ENCODE results near the gene DSCAM.

DSCAM gene

DNA sequence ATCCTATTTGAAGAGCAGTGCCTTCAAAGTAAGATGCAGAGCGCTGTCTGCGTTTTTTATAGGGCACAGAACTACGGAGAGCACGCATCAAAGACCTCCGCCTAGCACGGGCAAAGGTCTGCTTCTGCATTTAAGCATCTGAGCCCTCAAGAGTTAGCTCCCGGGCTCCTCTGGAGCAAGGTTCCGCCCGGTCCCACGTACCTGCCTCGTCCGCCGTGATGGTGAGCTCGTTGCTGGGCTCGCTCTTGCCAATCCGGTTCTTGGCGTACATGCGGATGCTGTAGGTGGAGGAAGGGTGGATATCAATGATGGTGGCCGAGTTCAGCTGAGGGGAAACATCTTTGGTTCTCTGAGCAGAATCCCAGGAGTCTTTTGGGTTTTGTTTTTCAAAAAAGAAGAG, 668.2 kb downstream of the DSCAM start:
- H3K27me3 ChIP-seq (ENCODE audit: insufficient read depth, low read length) = no peaks in the 10 kb centered on the region
- H4K20me1 ChIP-seq (ENCODE audit: insufficient read depth, low read length) = no peaks in the 10 kb centered on the region
- no peaks in the 10 kb centered on the region for H3K9me3 ChIP-seq (ENCODE audit: low read length)
- no peaks in the 10 kb centered on the region for H3K79me2 ChIP-seq (ENCODE audit: insufficient read depth, low read length)
- H3K4me2 ChIP-seq (ENCODE audit: low read length) = no peak overlapping the region
- no peak overlapping the region for H3K4me3 ChIP-seq (ENCODE audit: low read depth, low read length, poor library complexity, severe bottlenecking)
- H2AFZ ChIP-seq (ENCODE audit: low read length) = no peak overlapping the region
- no peaks in the 10 kb centered on the region for H3K9me2 ChIP-seq (ENCODE audit: low read depth, low read length)
- no peak for TF ChIP-seq EZH2 (IDR thresholded peaks at IDR 0.05; ENCODE audit: borderline replicate concordance, low read length)
- TF ChIP-seq, protein P1, sequence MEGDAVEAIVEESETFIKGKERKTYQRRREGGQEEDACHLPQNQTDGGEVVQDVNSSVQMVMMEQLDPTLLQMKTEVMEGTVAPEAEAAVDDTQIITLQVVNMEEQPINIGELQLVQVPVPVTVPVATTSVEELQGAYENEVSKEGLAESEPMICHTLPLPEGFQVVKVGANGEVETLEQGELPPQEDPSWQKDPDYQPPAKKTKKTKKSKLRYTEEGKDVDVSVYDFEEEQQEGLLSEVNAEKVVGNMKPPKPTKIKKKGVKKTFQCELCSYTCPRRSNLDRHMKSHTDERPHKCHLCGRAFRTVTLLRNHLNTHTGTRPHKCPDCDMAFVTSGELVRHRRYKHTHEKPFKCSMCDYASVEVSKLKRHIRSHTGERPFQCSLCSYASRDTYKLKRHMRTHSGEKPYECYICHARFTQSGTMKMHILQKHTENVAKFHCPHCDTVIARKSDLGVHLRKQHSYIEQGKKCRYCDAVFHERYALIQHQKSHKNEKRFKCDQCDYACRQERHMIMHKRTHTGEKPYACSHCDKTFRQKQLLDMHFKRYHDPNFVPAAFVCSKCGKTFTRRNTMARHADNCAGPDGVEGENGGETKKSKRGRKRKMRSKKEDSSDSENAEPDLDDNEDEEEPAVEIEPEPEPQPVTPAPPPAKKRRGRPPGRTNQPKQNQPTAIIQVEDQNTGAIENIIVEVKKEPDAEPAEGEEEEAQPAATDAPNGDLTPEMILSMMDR (IDR thresholded peaks at IDR 0.05; ENCODE audit: low read length) = no peak
- no peaks in the 10 kb centered on the region for H3K36me3 ChIP-seq (ENCODE audit: insufficient read depth, low read length)
- H3F3A ChIP-seq (ENCODE audit: insufficient read depth, low read length) = no peaks in the 10 kb centered on the region
- H3K4me1 ChIP-seq (ENCODE audit: insufficient read depth, low read length, severe bottlenecking) = no peaks in the 10 kb centered on the region
- no peak overlapping the region for H3K27ac ChIP-seq (ENCODE audit: low read depth, low read length, poor library complexity, severe bottlenecking)
- H3K9ac ChIP-seq (ENCODE audit: low read length) = no peak overlapping the region

DNA sequence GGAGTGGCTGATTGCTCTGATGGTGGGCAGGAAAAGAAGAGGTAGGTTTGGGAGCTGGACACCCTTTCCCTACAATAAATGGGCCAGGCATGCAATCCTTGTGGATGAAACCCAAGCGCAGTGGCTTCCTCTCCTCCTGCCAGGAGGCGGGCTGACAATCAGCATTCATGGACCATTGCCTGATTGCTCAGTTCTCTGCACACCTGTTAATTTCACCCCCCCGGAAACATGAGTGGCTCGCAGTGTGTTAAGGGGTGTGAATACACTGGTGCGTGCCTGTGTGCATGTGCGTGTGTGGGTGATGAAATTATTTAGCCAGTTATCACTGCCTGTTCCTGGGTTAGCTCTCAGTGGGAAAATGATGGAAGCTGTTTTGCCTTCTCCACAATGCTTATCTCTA, 669.0 kb downstream of the DSCAM start:
- Histone ChIP-seq H3K27ac (ENCODE audit: low read depth, low read length, poor library complexity, severe bottlenecking) (no peak overlapping the region), H3K9me2 (ENCODE audit: low read depth, low read length) (no peaks in the 10 kb centered on the region), H2AFZ (ENCODE audit: low read length) (no peak overlapping the region), H3K4me3 (ENCODE audit: low read depth, low read length, poor library complexity, severe bottlenecking) (no peak overlapping the region), H3K36me3 (ENCODE audit: insufficient read depth, low read length) (no peaks in the 10 kb centered on the region), H4K20me1 (ENCODE audit: insufficient read depth, low read length) (no peaks in the 10 kb centered on the region), H3K4me1 (ENCODE audit: insufficient read depth, low read length, severe bottlenecking) (no peaks in the 10 kb centered on the region), H3K27me3 (ENCODE audit: insufficient read depth, low read length) (no peaks in the 10 kb centered on the region), H3F3A (ENCODE audit: insufficient read depth, low read length) (no peaks in the 10 kb centered on the region), H3K4me2 (ENCODE audit: low read length) (no peak overlapping the region), H3K79me2 (ENCODE audit: insufficient read depth, low read length) (no peaks in the 10 kb centered on the region), H3K9me3 (ENCODE audit: low read length) (no peaks in the 10 kb centered on the region), H3K9ac (ENCODE audit: low read length) (no peak overlapping the region)
- TF ChIP-seq, protein P1 (IDR thresholded peaks at IDR 0.05; ENCODE audit: low read length) = no peak
- no peak for TF ChIP-seq EZH2 (IDR thresholded peaks at IDR 0.05; ENCODE audit: borderline replicate concordance, low read length)

DNA sequence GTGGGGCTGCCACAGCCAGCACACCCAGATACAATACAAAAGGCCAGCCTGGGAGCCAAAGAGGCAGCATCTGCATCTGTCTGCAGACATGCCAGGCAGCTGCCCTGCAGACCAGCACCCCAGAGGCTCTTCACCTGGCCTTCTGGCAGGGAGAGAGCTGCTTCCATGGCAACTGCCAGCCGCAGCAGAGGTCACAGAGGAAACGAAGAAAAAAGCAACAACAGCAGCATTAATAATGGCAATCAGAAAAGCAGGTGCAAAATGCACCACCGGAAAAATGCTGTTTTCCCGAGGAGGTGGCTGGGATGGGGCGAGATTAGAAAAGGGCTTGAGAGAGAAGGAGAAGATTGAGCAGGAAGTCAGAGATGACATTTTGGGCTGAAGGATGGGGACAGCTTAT, 670.2 kb downstream of the DSCAM start:
- Histone ChIP-seq H3K79me2 (ENCODE audit: insufficient read depth, low read length) (no peaks in the 10 kb centered on the region), H3K9ac (ENCODE audit: low read length) (no peak overlapping the region), H3F3A (ENCODE audit: insufficient read depth, low read length) (no peaks in the 10 kb centered on the region), H3K4me1 (ENCODE audit: insufficient read depth, low read length, severe bottlenecking) (no peaks in the 10 kb centered on the region), H3K27me3 (ENCODE audit: insufficient read depth, low read length) (no peaks in the 10 kb centered on the region), H3K27ac (ENCODE audit: low read depth, low read length, poor library complexity, severe bottlenecking) (no peak overlapping the region), H3K36me3 (ENCODE audit: insufficient read depth, low read length) (no peaks in the 10 kb centered on the region), H3K4me3 (ENCODE audit: low read depth, low read length, poor library complexity, severe bottlenecking) (no peak overlapping the region), H4K20me1 (ENCODE audit: insufficient read depth, low read length) (no peaks in the 10 kb centered on the region), H2AFZ (ENCODE audit: low read length) (no peak overlapping the region), H3K9me3 (ENCODE audit: low read length) (no peaks in the 10 kb centered on the region), H3K9me2 (ENCODE audit: low read depth, low read length) (no peaks in the 10 kb centered on the region), H3K4me2 (ENCODE audit: low read length) (no peak overlapping the region)
- no peak for TF ChIP-seq EZH2 (IDR thresholded peaks at IDR 0.05; ENCODE audit: borderline replicate concordance, low read length)
- TF ChIP-seq, protein P1 (IDR thresholded peaks at IDR 0.05; ENCODE audit: low read length) = no peak

Data from OCI-LY1 (cell line).